SK-N-SH treated with all-trans-retinoic acid at 6 μM for 48 hours (cell line): ENCODE measurements around the gene SMG7.
A peak's percentile ranks its signal among the peaks of the same experiment; 100 is the strongest.

Source experiments
- ATAC-seq: fragments of 200-7000 bp; cut with Tn5 transposase; 3 replicates; pipeline ENCODE4 v1.9.1; 2020; ENCODE audit warnings: mild to moderate bottlenecking, moderate library complexity
- ARNTL ChIP-seq: fragments of 450-650 bp; formaldehyde crosslinking; IDR thresholded peaks from 2 replicates; pipeline ENCODE4 v1.5.0; 2020; ENCODE audit warnings: low read depth, mild to moderate bottlenecking, moderate library complexity, borderline replicate concordance
- BACH2 ChIP-seq: fragments of 250-450 bp; sonication (Bioruptor Pico); IDR thresholded peaks from 2 replicates; pipeline ENCODE4 v1.9.0; 2021; ENCODE audit warnings: mild to moderate bottlenecking, borderline replicate concordance
- CREB5 ChIP-seq: fragments of 250-450 bp; sonication (Bioruptor Pico); IDR thresholded peaks from 2 replicates; pipeline ENCODE4 v1.5.1; 2020; ENCODE audit warnings: low read depth, mild to moderate bottlenecking, moderate library complexity
- CSDC2 ChIP-seq: fragments of 250-450 bp; sonication (Bioruptor Pico); IDR thresholded peaks from 2 replicates; pipeline ENCODE4 v1.5.0; 2020; ENCODE audit warnings: mild to moderate bottlenecking, moderate library complexity
- CSRNP3 ChIP-seq: fragments of 250-450 bp; sonication (Bioruptor Pico); IDR thresholded peaks from 2 replicates; pipeline ENCODE4 v1.5.1; 2021; ENCODE audit warnings: mild to moderate bottlenecking, moderate library complexity
- GLIS3 ChIP-seq: fragments of 250-450 bp; sonication (Bioruptor Pico); IDR thresholded peaks from 2 replicates; pipeline ENCODE4 v1.5.0; 2020; ENCODE audit warnings: mild to moderate bottlenecking, moderate library complexity
- ISL1 ChIP-seq: fragments of 250-450 bp; sonication (Bioruptor Pico); IDR thresholded peaks from 2 replicates; pipeline ENCODE4 v2.1.2; 2022; ENCODE audit warnings: mild to moderate bottlenecking, moderate library complexity
- OSR1 ChIP-seq: fragments of 250-450 bp; sonication (Bioruptor Pico); IDR thresholded peaks from 2 replicates; pipeline ENCODE4 v1.8.0; 2022; ENCODE audit warnings: moderate library complexity, mild to moderate bottlenecking, inconsistent platforms
- PATZ1 ChIP-seq: fragments of 250-450 bp; sonication (Bioruptor Pico); IDR thresholded peaks from 2 replicates; pipeline ENCODE4 v1.8.0; 2020; ENCODE audit warnings: mild to moderate bottlenecking, moderate library complexity, borderline replicate concordance
- POU6F1 ChIP-seq: fragments of 250-450 bp; sonication (Bioruptor Pico); IDR thresholded peaks from 2 replicates; pipeline ENCODE4 v1.8.0; 2021; ENCODE audit warnings: low read depth, mild to moderate bottlenecking, moderate library complexity, borderline replicate concordance
- PPARA ChIP-seq: fragments of 250-450 bp; sonication (Bioruptor Pico); IDR thresholded peaks from 2 replicates; pipeline ENCODE4 v1.5.0; 2020; ENCODE audit warnings: mild to moderate bottlenecking, borderline replicate concordance
- RARB ChIP-seq: fragments of 250-450 bp; sonication (Bioruptor Pico); IDR thresholded peaks from 2 replicates; pipeline ENCODE4 v1.8.0; 2021; ENCODE audit warnings: mild to moderate bottlenecking, moderate library complexity
- SNAI2 ChIP-seq: fragments of 250-450 bp; sonication (Bioruptor Pico); IDR thresholded peaks from 2 replicates; pipeline ENCODE4 v1.5.0; 2020; ENCODE audit warnings: mild to moderate bottlenecking, moderate library complexity
- TCF4 ChIP-seq: fragments of 250-450 bp; sonication (Bioruptor Pico); IDR thresholded peaks from 2 replicates; pipeline ENCODE4 v1.8.0; 2021; ENCODE audit warnings: mild to moderate bottlenecking, moderate library complexity, borderline replicate concordance
- TOX ChIP-seq: fragments of 250-450 bp; sonication (Bioruptor Pico); IDR thresholded peaks from 2 replicates; pipeline ENCODE4 v1.8.0; 2021; ENCODE audit warnings: mild to moderate bottlenecking, moderate library complexity, borderline replicate concordance
- TSHZ2 ChIP-seq: fragments of 250-450 bp; sonication (Bioruptor Pico); IDR thresholded peaks from 2 replicates; pipeline ENCODE4 v1.5.0; 2020; ENCODE audit warnings: mild to moderate bottlenecking, moderate library complexity
- ZC3H10 ChIP-seq: fragments of 250-450 bp; sonication (Bioruptor Pico); IDR thresholded peaks from 2 replicates; pipeline ENCODE4 v1.5.1; 2021; ENCODE audit warnings: mild to moderate bottlenecking, moderate library complexity
- ZFP3 ChIP-seq: fragments of 250-450 bp; sonication (Bioruptor Pico); IDR thresholded peaks from 2 replicates; pipeline ENCODE4 v1.5.0; 2020; ENCODE audit warnings: mild to moderate bottlenecking, moderate library complexity
- ZFP30 ChIP-seq: fragments of 450-650 bp; formaldehyde crosslinking; IDR thresholded peaks from 2 replicates; pipeline ENCODE4 v1.5.0; 2022; ENCODE audit warnings: mild to moderate bottlenecking, moderate library complexity
- ZNF565 ChIP-seq: fragments of 450-650 bp; formaldehyde crosslinking; conservative IDR thresholded peaks from 2 replicates; pipeline ENCODE4 v1.5.0; 2020; ENCODE audit warnings: low read depth, mild to moderate bottlenecking, moderate library complexity
- ZNF70 ChIP-seq: fragments of 450-650 bp; formaldehyde crosslinking; IDR thresholded peaks from 2 replicates; pipeline ENCODE4 v1.5.0; 2020; ENCODE audit warnings: mild to moderate bottlenecking, moderate library complexity
- ZNF8 ChIP-seq: fragments of 450-650 bp; formaldehyde crosslinking; IDR thresholded peaks from 2 replicates; pipeline ENCODE4 v1.5.0; 2020; ENCODE audit warnings: mild to moderate bottlenecking, moderate library complexity

SMG7 gene

GRCh38 chr1:183472488-183473216 lies at the start of gene SMG7:
SMG7 (plus strand) TSS chr1:183472499; CDS start chr1:183472621, 122 bp downstream.
- TF ChIP-seq OSR1 (CRISPR knock-in tag) (no peak), TSHZ2 (no peak), ZC3H10 (CRISPR knock-in tag) (no peak), ZNF70 (CRISPR knock-in tag) (no peak), SNAI2 (CRISPR knock-in tag) (no peak), CSDC2 (CRISPR knock-in tag) (no peak), PPARA (CRISPR knock-in tag) (no peak)
- peak; percentile 4 for ATAC-seq

- ATAC-seq = no peak
- TF ChIP-seq ZC3H10 (CRISPR knock-in tag) = no peak
- no peak for TF ChIP-seq TCF4 (CRISPR knock-in tag)
- TF ChIP-seq PATZ1 (CRISPR knock-in tag) = no peak
- TF ChIP-seq GLIS3 (CRISPR knock-in tag) = no peak
- no peak for TF ChIP-seq ZFP30 (CRISPR knock-in tag)
- no peak for TF ChIP-seq POU6F1 (CRISPR knock-in tag)
- no peak for TF ChIP-seq ZNF565 (CRISPR knock-in tag)
- TF ChIP-seq BACH2 (CRISPR knock-in tag) = no peak
- no peak for TF ChIP-seq TOX (CRISPR knock-in tag)
- no peak for TF ChIP-seq CSRNP3 (CRISPR knock-in tag)
- TF ChIP-seq ZFP3 = no peak
- TF ChIP-seq PPARA (CRISPR knock-in tag) = no peak
- no peak for TF ChIP-seq RARB (CRISPR knock-in tag)
- no peak for TF ChIP-seq CREB5 (CRISPR knock-in tag)
- TF ChIP-seq CSDC2 (CRISPR knock-in tag) = no peak
- no peak for TF ChIP-seq SNAI2 (CRISPR knock-in tag)
- no peak for TF ChIP-seq ZNF8
- no peak for TF ChIP-seq ARNTL (CRISPR knock-in tag)
- TF ChIP-seq ISL1 (CRISPR knock-in tag) = no peak
- TF ChIP-seq OSR1 (CRISPR knock-in tag) = no peak
Measured at GRCh38 chr1:183423541-183423940, 48.8 kb upstream of the SMG7 start.
